H4 (cell line): Measurements from ENCODE around the gene MYPN. TPM values are rescaled to one million over a fixed set of nuclear protein-coding genes. Genes with fewer than 3 reads are reported as not detected.
"Not testable (repeated sequence)": the region's sequence is repeated elsewhere in the genome, so short reads cannot be mapped to it uniquely, and the experiment has no call there.

Experiments used
- DNase-seq: peaks from one replicate; pipeline ENCODE4 v3.0.0-alpha.2; 2015; ENCODE audit warnings: low spot score
- total RNA-seq: library from RNA; depleted of rRNA; stranded (reverse); fragments of >200 nt; shearing (Covaris generic); gene quantifications from 2 replicates; pipeline ENCODE4 v1.2.3, GENCODE V29; 2014; rRNA removed

MYPN gene
- total RNA-seq = 3.8 and 5.5 TPM in 2 replicates

DNA sequence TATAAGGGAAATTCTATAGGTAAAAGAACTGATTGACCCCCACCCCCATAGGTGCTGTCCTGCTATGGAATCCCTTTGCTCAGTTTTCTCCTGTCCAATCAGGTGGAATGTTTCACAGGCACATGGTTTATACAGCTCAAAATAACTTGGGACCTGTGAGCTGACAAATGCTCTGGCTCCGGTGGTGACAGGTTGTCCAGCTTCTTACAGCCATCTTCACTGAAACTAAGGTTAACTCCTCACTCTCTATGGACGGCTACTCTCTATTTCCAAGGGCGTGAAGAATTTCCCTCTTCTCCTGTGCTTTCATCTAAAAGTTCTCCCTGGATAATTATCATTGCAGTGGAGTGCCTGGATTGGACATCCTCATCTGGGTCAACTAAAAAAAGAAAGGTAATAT lies at the start of gene MYPN:
TSS of gene MYPN (plus strand) at position 158 of the 400 bp plus-strand sequence. CDS start 11,951 bp downstream, outside the sequence.
- DNase-seq = no peak

DNA sequence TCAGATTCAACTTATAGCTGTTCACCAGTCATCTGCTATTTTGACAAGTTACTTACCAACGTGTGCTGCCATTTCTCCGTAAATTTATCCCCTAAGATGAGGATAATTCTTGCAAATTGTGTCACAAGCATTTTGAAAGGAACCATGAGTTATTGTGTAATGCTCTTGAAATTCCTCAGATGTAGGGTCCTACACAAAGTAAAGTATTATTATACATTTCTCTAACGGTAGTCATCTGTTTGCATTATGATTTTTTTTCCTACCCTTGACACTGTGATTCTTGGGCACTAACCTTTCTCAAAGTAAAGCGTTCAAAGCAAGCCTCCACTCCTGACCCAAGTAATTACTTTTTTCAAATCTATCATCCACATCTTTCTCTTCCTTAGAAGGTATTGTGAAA lies 42.3 kb upstream of the MYPN start:
- no peak for DNase-seq

DNA sequence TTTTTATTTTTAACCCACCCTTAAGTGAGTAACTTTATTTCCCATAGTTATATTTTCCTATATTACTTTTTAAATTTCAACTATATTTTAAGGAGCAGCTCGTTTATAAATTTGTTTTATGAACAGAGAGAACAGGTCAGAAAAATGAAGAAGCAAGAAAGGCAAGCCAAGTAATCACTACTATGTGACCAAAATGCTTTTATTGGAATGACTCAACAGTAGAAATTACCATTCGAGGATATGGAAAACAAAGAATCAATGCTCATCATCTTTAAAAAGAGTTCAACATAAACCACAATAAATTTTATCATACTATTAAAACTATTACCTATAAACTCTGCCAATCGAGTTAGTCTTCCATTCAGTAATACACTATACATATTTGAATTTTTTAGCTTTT lies 41.8 kb upstream of the MYPN start:
- DNase-seq = no peak

DNA sequence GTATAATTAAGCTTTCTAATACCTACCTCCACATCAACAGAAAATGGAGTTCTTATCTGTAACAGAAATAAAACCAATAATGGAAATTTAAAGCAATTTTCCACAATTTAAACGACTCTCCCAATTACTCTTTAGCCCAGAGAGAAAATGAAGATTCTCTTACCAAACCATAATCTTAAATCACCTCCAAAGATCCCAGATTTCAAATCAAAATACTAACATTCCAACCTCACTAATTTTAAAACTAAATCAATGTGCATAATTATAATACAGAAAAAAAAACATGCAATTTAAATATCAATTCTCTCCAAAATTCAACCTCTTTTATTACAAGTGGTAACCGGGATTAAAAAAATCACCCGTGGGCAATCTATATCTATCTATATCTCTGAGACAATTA lies 35.7 kb upstream of the MYPN start:
- no peak for DNase-seq

DNA sequence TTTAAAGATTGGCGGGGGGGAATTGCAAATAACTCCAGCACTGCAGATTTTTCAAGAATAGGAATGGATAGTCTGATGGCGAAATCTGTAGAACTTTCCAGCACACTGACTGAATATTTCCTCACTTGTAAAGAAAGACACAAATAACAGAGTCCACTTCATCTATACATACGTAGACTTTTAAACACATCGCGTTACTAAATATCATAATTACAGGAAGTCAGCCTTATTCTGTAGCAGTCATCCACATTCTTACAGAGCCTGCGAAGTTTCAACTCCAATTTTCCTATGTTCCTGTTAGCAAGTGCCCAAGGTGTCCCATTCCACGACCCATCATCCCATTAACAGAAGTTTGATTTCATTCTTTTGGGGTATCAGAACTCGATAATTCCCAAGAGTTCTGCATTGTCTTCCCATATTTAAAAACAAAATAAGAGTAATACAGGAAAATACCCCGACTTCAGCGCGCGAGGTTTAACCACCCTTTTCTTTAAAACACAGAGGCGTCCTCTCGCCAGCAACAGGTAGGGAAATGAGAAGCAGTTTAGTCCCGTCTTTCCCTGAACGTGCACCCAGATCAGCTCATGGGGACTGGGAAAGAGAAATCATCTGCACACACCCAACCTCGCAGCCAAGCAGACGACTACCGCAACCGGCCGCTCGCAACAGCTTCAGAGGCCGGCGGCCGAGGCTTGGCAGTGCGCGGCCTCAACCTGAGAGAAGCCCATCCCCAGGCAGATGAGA lies 35.1 kb upstream of the MYPN start:
- no peak for DNase-seq

DNA sequence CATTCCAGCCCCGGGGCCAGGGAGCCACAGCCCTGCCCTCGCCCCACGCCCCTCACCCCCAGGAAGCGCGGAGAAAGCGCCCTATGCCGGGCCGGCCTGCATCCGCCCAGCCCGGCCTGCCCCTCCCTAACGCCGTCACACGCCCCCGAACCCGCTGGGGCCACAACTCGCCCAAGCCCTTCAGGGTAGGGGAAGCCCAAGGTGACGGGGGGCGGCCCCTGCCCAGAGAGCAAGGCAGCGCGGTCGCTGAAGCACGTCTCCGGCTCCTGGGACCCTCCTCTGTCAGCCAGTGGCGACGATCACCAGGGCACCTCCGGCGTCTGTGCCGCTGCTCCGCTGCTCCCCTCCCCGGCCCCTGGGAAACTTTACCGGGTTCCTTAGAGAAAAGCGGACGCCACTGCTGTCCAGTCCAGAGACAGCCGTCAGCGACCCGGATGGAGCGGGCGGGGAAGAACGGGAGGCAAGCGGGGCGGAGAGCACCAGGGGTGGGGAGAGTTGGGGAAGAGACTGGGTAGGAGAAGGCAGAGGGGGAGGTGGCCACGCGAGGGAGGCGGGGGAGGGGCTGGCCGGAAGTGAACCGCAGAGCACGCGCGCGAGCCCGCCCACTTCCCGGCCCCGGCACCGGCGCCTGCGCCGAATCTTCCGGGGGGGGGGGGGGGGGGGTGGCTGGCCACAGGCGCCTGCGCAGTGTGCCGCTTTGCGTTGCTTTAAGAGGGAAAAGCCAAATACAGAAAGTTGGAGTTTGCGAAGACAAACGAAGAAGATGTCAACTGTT lies 34.3 kb upstream of the MYPN start, which contains the start of gene HERC4:
TSS of gene HERC4 (minus strand) at position 509 of the 775 bp plus-strand sequence. CDS start 2,175 bp downstream, outside the sequence.
- DNase-seq = peak; percentile 90

DNA sequence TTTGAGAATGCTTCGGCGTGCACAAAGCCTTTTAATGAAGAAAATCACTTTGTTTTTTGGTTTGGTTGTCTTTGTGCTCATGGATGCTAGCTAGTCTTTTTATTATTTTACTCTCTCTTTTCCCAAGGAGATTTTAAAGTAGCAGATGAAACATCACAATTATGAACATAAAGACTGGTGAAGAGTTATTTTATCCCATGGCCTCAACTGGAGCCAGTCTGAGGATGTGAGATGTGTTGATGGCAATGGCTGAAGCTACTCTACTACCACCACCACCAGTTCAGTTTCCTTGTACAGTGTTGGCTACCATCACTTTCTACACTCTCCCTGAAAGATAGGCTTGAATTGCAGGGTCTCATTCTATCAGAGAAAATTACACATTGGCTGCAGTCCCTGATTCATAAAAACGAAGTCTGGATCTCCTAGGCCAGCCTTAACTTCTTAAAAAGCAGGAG lies 33.7 kb upstream of the MYPN start:
- no peak for DNase-seq

GRCh38 chr10:68076081-68076480 lies 33.2 kb upstream of the MYPN start:
- DNase-seq = not testable (repeated sequence)

DNA sequence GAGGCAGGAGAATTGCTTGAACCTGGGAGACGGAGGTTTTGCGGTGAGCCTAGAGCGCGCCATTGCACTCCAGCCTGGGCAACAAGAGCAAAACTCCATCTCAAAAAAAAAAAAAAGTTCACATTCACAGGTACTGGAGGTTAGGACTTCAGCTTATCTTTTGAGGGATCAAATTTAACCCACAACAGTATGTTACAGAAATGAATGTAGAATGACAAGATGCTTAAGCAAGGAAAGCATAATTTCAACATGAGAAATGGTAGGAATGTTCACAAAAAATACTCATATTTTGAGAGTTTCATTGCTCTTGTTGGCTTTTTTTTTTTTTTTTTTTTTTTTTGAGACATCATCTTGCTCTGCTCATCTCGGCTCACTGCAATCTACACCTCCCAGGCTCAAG lies 32.3 kb upstream of the MYPN start:
- no peak for DNase-seq

GRCh38 chr10:68079434-68079833 lies 29.9 kb upstream of the MYPN start:
- DNase-seq = no peak

DNA sequence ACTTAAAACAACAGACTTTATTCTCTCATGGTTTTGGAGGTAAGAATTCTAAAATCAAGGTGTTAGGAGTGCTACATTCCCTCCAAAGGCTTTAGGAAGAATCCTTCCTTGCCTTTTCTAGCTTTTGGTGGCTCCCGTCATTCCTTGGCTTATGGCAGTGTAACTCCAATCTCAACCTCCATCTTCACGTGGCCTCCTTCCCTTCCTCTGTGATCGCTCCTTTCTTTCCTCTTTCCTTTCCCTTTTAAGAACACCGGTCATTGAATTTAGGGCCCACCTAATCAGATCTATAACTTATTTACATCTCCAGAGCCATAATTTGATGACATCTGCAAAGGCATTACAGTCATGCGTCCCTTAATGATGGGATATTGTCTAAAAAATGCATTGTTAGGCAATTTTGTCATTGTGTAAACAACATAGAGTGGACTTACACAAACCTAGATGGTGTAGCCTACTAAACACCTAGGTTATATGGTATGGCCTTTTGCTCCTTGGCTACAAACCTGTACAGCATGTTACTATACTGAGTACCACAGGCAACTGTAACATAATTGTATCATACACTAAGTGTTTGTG lies 28.3 kb upstream of the MYPN start:
- no peak for DNase-seq

GRCh38 chr10:68081916-68082315 lies 27.4 kb upstream of the MYPN start:
- no peak for DNase-seq

- peak; percentile 43 for DNase-seq
Measured at GRCh38 chr10:68082872-68083271, 26.4 kb upstream of the MYPN start.

DNA sequence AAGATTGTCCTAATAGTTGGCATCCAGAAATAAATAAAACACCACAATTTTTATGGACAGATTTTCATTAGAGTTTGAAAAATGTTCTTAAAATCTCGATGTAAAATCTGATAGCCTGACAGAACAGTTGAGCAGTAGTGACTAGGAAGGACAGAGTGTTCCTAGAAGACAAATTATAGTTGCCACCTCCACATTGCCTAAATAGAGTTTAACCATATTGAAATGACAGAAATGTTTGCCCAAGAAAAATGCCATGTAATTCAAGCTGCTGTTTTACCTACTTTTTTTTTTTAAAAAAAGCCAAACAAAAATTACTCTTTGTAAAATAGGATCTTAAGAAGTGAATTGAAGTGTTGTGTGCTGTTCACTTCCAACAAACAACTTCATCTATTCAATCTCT lies 25.3 kb upstream of the MYPN start:
- DNase-seq = no peak

DNA sequence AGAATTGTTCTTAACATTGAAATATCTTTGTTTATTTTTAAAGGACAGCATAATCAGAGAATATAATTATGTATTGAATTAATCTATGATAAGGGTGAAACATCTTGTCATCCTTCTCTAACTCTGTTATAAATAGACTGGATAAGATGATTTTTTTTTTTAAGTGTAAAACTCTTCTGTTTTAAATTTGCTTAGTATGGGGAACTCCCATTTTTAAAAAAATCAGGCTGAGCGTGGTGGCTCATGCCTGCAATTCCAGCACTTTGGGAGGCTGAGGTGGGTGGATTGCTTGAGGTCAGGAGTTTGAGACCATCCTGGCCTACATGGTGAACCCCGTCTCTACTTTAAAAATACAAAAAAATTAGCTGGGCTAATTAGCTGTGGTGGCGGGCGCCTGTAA lies 24.8 kb upstream of the MYPN start:
- DNase-seq = no peak

GRCh38 chr10:68086011-68086410 lies 23.3 kb upstream of the MYPN start:
- DNase-seq = no peak

- no peak for DNase-seq
Measured at GRCh38 chr10:68086910-68087684, 22.2 kb upstream of the MYPN start.

- no peak for DNase-seq
Measured at GRCh38 chr10:68087685-68088401, 21.4 kb upstream of the MYPN start.

DNA sequence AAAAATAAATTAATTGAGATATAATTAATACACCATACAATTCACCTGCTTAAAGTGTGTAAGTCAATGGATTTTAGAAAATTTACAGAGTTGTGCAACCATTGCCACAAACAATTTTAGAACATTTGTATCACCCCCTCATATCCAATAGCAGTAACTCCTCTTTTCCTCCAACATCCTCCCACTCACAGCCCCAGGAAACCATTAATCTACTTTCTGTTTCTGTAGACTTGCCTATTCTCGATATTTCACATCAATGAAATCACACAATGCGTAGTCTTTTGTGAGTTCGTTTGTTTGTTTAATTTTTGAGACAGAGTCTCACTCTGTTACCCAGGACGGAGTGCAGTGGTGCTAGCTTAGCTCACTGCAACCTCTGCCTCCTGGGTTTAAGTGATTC lies 20.5 kb upstream of the MYPN start:
- peak; percentile 23 for DNase-seq

DNA sequence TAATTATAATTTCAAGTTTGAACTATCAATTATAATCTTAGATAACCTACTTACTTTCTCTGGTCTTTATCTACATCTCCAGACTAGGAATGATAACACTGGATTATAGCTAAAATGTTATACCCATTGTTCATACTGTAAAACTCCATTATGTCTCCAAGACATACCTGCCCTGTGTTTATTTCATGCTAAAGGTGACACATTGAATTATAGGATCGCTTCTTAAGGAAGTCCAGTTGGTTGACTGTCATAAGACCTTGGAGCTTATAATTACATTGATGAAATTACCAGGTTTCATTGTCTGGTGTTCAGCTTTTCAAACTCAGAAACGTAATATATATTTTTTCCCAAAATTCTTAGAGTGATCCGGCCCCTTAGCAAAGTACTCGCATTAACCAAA lies 18.7 kb upstream of the MYPN start:
- no peak for DNase-seq

GRCh38 chr10:68092512-68092911 lies 16.8 kb upstream of the MYPN start:
- DNase-seq = no peak
